Hindlimb muscle (tissue), 1 donor: ENCODE data around the gene GYS1. TPM values are rescaled to one million over a fixed set of nuclear protein-coding genes. Genes with fewer than 3 reads are reported as not detected.
"Not testable (repeated sequence)": the region's sequence is repeated elsewhere in the genome, so short reads cannot be mapped to it uniquely, and the experiment has no call there.

ENCODE experiments used
- DNase-seq: peaks from one replicate; pipeline ENCODE4 v3.0.0-alpha.2; 2013
- polyA plus RNA-seq: library from polyadenylated mRNA; unstranded; fragments of 120-200 nt; gene quantifications from one replicate; pipeline ENCODE4 v1.2.1, GENCODE V29; 2013; ENCODE audit not compliant: insufficient read length

GYS1 gene
- polyA plus RNA-seq, 1 donor: 108 TPM

DNA sequence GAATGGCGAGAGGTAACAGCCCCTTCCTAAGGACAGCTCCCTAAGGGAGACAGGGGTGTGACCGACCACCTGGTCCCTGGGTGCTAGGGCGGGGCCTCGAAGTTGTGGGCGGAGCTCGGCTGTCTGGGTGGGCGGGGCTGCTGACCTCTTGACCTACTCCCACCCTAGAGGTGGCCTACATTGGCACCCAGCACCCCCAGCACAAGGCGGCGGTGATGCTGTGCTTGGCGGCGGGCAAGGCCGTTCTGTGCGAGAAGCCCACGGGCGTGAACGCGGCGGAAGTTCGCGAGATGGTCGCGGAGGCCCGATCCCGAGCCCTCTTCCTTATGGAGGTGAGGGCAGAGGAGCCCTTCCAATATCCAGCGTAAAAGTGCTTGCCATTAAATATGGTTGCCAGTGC is 57.2 kb downstream of the GYS1 start:
- no peak for DNase-seq

- no peak for DNase-seq
These were observed 58.3 kb downstream of the GYS1 start for GRCh38 chr19:48934837-48935236.

DNA sequence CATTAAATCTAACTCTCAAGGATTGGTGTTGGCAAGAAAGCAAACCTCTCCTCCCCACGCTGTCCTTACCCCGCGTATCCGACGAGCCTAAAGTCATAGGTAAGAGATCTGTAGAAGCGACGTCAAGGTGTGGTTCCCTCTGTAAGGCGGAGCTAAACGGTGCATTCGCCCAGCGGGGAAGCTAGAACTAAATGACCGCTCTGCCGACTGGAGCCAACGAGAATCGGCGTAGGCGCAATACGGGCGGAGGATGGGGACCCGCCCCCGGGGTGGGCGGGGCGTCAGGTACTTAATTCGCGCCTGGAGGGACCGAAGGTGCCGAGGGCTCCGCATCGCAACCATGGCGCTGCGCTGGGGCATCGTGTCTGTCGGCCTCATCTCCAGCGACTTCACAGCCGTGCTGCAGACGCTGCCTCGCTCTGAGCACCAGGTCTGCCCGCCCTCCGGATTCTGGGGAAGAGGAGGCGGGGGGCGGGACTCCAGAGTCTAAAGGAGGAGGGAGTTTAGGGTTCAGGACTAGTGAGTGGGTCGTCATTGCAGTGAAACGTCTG is 59.7 kb downstream of the GYS1 start, which contains the start of gene DHDH:
DHDH (plus strand) TSS at position 318 of the 551 bp plus-strand sequence; CDS start at position 341, 23 bp downstream.
- peak; percentile 60 for DNase-seq

- DNase-seq: no peak
These were observed 64.7 kb downstream of the GYS1 start for GRCh38 chr19:48928164-48929025.

- not testable (repeated sequence) for DNase-seq
These were observed 65.4 kb downstream of the GYS1 start for GRCh38 chr19:48927692-48928091.

DNA sequence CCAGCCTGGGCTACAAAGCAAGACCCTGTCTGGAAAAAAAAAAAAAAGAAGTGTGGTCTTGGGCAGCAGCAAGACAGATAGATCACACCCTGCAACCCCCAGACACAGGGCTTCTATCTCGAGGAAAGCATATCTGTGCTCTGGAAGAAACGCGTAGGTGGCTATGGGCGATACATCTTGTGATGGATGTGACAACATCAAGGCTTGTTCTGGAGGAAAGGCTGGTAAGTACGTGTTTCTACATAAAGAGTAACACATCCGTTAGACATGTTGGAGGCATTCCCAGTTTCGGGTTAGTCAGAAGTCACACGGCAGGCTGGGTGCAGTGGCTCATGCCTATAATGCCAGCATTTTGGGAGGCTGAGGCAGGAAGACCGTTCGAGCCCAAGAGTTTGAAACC is 66.2 kb downstream of the GYS1 start:
- no peak for DNase-seq

DNA sequence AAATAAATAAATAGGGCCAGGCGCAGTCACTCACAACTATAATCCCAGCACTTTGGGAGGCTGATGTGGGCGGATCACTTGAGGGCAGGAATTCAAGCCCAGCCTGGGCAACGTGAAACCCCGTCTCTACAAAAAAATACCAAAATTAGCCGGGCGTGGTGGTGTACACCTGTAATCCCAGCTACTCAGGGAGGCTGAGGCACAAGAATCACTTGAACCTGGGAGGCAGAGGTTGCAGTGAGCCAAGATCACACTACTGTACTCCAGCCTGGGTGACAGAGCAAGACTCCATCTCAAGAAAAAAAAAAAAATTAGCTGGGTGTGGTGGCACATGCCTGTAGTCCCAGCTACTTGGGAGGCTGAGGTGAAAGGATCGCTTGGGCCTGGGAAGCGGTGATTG is 67.2 kb downstream of the GYS1 start:
- not testable (repeated sequence) for DNase-seq

DNA sequence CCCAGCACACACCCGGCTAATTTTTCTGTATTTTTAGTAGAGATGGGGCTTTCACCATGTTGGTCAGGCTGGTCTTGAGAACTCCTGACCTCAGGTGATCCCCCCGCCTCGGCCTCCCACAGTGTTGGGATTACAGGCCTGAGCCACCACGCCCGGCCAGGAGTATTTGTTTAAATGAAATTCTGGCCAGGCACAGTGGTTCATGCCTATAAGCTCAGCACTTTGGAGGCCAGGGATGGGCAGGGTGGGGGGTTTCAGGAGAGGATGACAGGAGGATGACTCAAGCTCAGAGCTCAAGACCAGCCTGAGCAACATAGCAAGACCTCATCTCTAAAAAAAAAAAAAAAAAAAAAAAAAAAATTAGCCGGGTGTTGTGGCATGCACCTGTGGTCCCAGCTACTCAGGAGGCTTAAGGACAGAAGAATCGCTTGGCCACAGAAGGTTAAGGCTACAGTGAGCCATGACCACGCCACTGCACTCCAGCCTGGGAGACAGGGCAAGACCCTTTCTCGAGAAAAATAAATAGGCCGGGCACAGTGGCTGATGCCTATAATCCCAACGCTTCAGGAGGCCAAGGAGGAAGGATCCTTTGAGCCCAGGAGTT is 67.8 kb downstream of the GYS1 start:
- no peak for DNase-seq

- DNase-seq: no peak
These were observed 70.3 kb downstream of the GYS1 start for GRCh38 chr19:48922548-48923490.

DNA sequence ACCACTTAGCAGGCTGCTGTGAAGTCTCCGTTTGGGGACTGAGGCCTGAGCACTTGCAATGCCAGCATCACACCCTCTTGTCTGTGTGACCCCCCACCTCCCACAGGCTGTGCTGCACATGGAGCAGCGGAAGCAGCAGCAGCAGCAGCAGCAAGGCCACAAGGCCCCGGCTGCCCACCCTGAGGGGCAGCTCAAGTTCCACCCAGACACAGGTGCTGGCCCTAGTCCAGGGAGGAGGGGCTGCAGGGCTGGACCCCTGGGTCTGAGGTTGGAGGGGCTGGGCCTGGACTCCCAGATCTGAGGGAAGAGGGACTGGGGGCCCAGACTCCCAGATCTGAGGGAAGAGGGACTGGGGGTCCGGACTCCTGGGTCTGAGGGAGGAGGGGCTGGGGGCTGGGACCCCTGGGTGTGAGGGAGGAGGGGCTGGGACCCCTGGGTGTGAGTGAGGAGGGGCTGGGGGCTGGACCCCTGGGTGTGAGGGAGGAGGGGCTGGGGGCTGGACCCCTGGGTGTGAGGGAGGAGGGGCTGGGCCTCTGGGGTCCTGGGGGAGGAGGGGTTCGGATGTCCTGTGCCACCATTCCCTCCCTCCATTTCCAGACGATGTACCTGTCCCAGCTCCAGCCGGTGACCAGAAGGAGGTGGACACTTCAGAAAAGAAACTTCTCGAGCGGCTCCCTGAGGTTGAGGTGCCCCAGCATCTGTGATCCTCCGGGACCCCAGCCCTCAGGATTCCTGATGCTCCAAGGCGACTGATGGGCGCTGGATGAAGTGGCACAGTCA is 71.2 kb downstream of the GYS1 start:
- no peak for DNase-seq

GRCh38 chr19:48920949-48921348 is 72.2 kb downstream of the GYS1 start:
- no peak for DNase-seq

DNA sequence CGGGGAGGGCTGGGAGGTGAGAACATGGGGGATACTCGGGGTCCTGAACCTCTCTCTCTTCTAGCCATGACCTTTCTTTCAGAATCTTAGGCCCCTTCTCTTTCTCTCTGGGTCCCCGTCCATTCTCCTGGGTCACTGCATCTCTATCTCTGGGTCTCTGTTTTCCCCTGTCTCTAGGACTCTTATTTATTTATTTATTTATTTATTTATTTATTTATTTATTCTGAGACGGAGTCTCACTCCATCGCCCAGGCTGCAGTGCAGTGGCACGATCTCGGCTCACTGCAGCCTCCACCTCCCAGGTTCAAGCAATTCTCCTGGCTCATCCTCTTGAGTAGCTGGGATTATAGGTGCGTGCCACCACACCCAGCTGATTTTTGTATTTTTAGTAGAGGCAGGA is 73.8 kb downstream of the GYS1 start:
- not testable (repeated sequence) for DNase-seq

DNA sequence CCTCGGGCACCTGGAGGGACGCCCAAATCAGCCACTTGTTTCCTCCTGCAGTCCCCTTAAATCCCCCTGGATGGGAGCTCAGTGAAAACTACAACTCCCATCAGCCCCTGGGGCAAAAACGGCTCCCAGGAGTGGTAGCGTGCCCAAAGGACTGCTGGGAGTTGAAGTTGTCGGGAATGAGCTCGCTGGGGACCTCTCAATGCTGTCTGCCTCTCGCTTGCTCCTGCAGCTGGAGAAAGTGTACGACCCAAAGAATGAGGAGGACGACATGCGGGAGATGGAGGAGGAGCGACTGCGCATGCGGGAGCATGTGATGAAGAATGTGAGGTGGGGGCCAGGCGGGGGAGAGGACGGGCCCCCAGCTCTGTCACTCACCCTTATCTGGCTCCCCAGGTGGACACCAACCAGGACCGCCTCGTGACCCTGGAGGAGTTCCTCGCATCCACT is 74.3 kb downstream of the GYS1 start:
- no peak for DNase-seq

Other genes starting within 250 kb of the GYS1 start
- 0.96 TPM for gene IZUMO1, start 246.4 kb downstream of the GYS1 start, polyA plus RNA-seq
- gene FUT1, start 240.7 kb downstream of the GYS1 start, polyA plus RNA-seq: 1.2 TPM
- gene FGF21, start 237.8 kb downstream of the GYS1 start, polyA plus RNA-seq: not detected
- gene BCAT2, start 182.3 kb downstream of the GYS1 start, polyA plus RNA-seq: 28.5 TPM
- 3.8 TPM for gene HSD17B14, start 156.8 kb downstream of the GYS1 start, polyA plus RNA-seq
- 40.4 TPM for gene PLEKHA4, start 124.7 kb downstream of the GYS1 start, polyA plus RNA-seq
- 59.4 TPM for gene PPP1R15A, start 120.9 kb downstream of the GYS1 start, polyA plus RNA-seq
- not detected for gene TULP2, start 94.6 kb downstream of the GYS1 start, polyA plus RNA-seq
- gene NUCB1, start 93.0 kb downstream of the GYS1 start, polyA plus RNA-seq: 175 TPM
- 0.93 TPM for gene DHDH, start 59.6 kb downstream of the GYS1 start, polyA plus RNA-seq
- gene BAX, start 38.4 kb downstream of the GYS1 start, polyA plus RNA-seq: 39.3 TPM
- gene FTL, start 28.0 kb downstream of the GYS1 start, polyA plus RNA-seq: 701 TPM
- gene RUVBL2, start 578 bp upstream of the GYS1 start, polyA plus RNA-seq: 61.0 TPM
- gene LHB, start 23.8 kb upstream of the GYS1 start, polyA plus RNA-seq: not detected
- gene CGB3, start 31.0 kb upstream of the GYS1 start, polyA plus RNA-seq: not detected
- gene CGB2, start 38.6 kb upstream of the GYS1 start, polyA plus RNA-seq: not detected
- not detected for gene CGB1, start 43.6 kb upstream of the GYS1 start, polyA plus RNA-seq
- not detected for gene CGB5, start 50.5 kb upstream of the GYS1 start, polyA plus RNA-seq
- gene CGB8, start 55.8 kb upstream of the GYS1 start, polyA plus RNA-seq: not detected
- 2.3 TPM for gene CGB7, start 64.4 kb upstream of the GYS1 start, polyA plus RNA-seq
- 5.8 TPM for gene NTF4, start 71.5 kb upstream of the GYS1 start, polyA plus RNA-seq
- gene KCNA7, start 79.4 kb upstream of the GYS1 start, polyA plus RNA-seq: 9.8 TPM
- 259 TPM for gene SNRNP70, start 92.1 kb upstream of the GYS1 start, polyA plus RNA-seq
- 13.4 TPM for gene LIN7B, start 121.1 kb upstream of the GYS1 start, polyA plus RNA-seq
- 0.54 TPM for gene C19orf73, start 125.8 kb upstream of the GYS1 start, polyA plus RNA-seq
- gene PPFIA3, start 126.2 kb upstream of the GYS1 start, polyA plus RNA-seq: 10.0 TPM
- gene HRC, start 162.1 kb upstream of the GYS1 start, polyA plus RNA-seq: 187 TPM
- gene TRPM4, start 164.5 kb upstream of the GYS1 start, polyA plus RNA-seq: 49.4 TPM